H9 (cell line): ENCODE data around the gene CRYM. TPM values are rescaled to one million over a fixed set of nuclear protein-coding genes. Genes with fewer than 3 reads are reported as not detected.
A peak's percentile ranks its signal among the peaks of the same experiment; 100 is the strongest.

Source experiments
- DNase-seq: peaks from one replicate; pipeline ENCODE4 v3.0.0-alpha.2; 2017
- H2AFZ ChIP-seq: one replicate; pipeline ENCODE4 v1.6.1; 2013; ENCODE audit warnings: mild to moderate bottlenecking, low read length, control low read depth, moderate library complexity
- H2AK5ac ChIP-seq: 2 replicates; pipeline ENCODE4 v1.6.1; 2013; ENCODE audit warnings: low read length, control low read depth, mixed read lengths; ENCODE audit not compliant: insufficient read length
- H2BK120ac ChIP-seq: one replicate; pipeline ENCODE4 v1.6.1; 2013; ENCODE audit warnings: low read depth, mild to moderate bottlenecking, low read length, control low read depth, inconsistent platforms; ENCODE audit not compliant: poor library complexity, severe bottlenecking
- H2BK12ac ChIP-seq: 2 replicates; pipeline ENCODE4 v1.6.1; 2013; ENCODE audit warnings: low read length, control low read depth, mixed read lengths, low read depth; ENCODE audit not compliant: insufficient read length
- H2BK15ac ChIP-seq: 2 replicates; pipeline ENCODE4 v1.6.1; 2013; ENCODE audit warnings: low read depth, low read length, control low read depth
- H2BK20ac ChIP-seq: one replicate; pipeline ENCODE4 v1.6.1; 2013; ENCODE audit warnings: low read depth, mild to moderate bottlenecking, low read length, control low read depth, inconsistent platforms; ENCODE audit not compliant: poor library complexity, severe bottlenecking
- H2BK5ac ChIP-seq: 2 replicates; pipeline ENCODE4 v1.6.1; 2013; ENCODE audit warnings: low read length, control low read depth, mixed read lengths; ENCODE audit not compliant: insufficient read length
- H3K14ac ChIP-seq: 2 replicates; pipeline ENCODE4 v1.6.1; 2013; ENCODE audit warnings: low read length, control low read depth; ENCODE audit not compliant: insufficient read depth
- H3K18ac ChIP-seq: 2 replicates; pipeline ENCODE4 v1.6.1; 2013; ENCODE audit warnings: low read depth, mild to moderate bottlenecking, mixed read lengths, low read length, control low read depth; ENCODE audit not compliant: insufficient read length
- H3K23ac ChIP-seq: 2 replicates; pipeline ENCODE4 v1.6.1; 2013; ENCODE audit warnings: low read length, control low read depth, mixed read lengths, low read depth; ENCODE audit not compliant: insufficient read length
- H3K23me2 ChIP-seq: 2 replicates; pipeline ENCODE4 v1.6.1; 2013; ENCODE audit warnings: low read depth, mild to moderate bottlenecking, mixed read lengths, low read length, control low read depth; ENCODE audit not compliant: insufficient read length, poor library complexity, severe bottlenecking
- H3K27ac ChIP-seq: 2 replicates; pipeline ENCODE4 v1.5.1; 2013; ENCODE audit warnings: low read length, control low read depth, mixed read lengths, low read depth; ENCODE audit not compliant: insufficient read length
- H3K27me3 ChIP-seq: 2 replicates; pipeline ENCODE4 v1.6.1; 2013; ENCODE audit warnings: low read length, control low read depth, inconsistent platforms; ENCODE audit not compliant: insufficient read depth
- H3K4ac ChIP-seq: 2 replicates; pipeline ENCODE4 v1.6.1; 2013; ENCODE audit warnings: low read depth, mild to moderate bottlenecking, control low read depth, inconsistent platforms, low read length, moderate library complexity
- H3K4me1 ChIP-seq: 2 replicates; pipeline ENCODE4 v1.6.1; 2013; ENCODE audit warnings: low read length, control low read depth, inconsistent platforms; ENCODE audit not compliant: insufficient read depth
- H3K4me2 ChIP-seq: 2 replicates; pipeline ENCODE4 v1.6.1; 2013; ENCODE audit warnings: low read length, control low read depth, mixed read lengths; ENCODE audit not compliant: insufficient read length, insufficient read depth
- H3K56ac ChIP-seq: 2 replicates; pipeline ENCODE4 v1.6.1; 2013; ENCODE audit warnings: low read depth, mild to moderate bottlenecking, mixed read lengths, low read length, control low read depth; ENCODE audit not compliant: insufficient read length
- H3K79me1 ChIP-seq: 2 replicates; pipeline ENCODE4 v1.6.1; 2013; ENCODE audit warnings: low read depth, mild to moderate bottlenecking, moderate library complexity, low read length, control low read depth, inconsistent platforms; ENCODE audit not compliant: insufficient read depth, poor library complexity, severe bottlenecking
- H3K79me2 ChIP-seq: 2 replicates; pipeline ENCODE4 v1.6.1; 2013; ENCODE audit warnings: low read length, control low read depth, inconsistent platforms; ENCODE audit not compliant: insufficient read depth
- H3K9ac ChIP-seq: 2 replicates; pipeline ENCODE4 v1.6.1; 2013; ENCODE audit warnings: low read length, control low read depth, mixed read lengths; ENCODE audit not compliant: insufficient read length; ENCODE audit errors: extremely low read depth
- H3K9me3 ChIP-seq: one replicate; pipeline ENCODE4 v1.6.1; 2013; ENCODE audit warnings: low read depth, low read length, inconsistent platforms; ENCODE audit not compliant: control insufficient read depth
- H3T11ph ChIP-seq: one replicate; pipeline ENCODE4 v1.6.1; 2013; ENCODE audit warnings: mild to moderate bottlenecking, low read length, control low read depth, inconsistent platforms
- H4K20me1 ChIP-seq: one replicate; pipeline ENCODE4 v1.6.1; 2013; ENCODE audit not compliant: control insufficient read depth, insufficient read length, insufficient read depth
- H4K5ac ChIP-seq: 2 replicates; pipeline ENCODE4 v1.6.1; 2013; ENCODE audit warnings: low read depth, mild to moderate bottlenecking, mixed read lengths, low read length, control low read depth; ENCODE audit not compliant: insufficient read length
- H4K8ac ChIP-seq: replicated peaks from 2 replicates; pipeline ENCODE4 v1.6.1; 2013; ENCODE audit warnings: low read length, control low read depth, mixed read lengths, low read depth; ENCODE audit not compliant: insufficient read length
- H4K91ac ChIP-seq: 2 replicates; pipeline ENCODE4 v1.6.1; 2013; ENCODE audit warnings: low read depth, mild to moderate bottlenecking, moderate library complexity, mixed read lengths, low read length, control low read depth; ENCODE audit not compliant: insufficient read length
- H3K27ac Mint-ChIP-seq, 3 experiments: 2 replicates in 2 of 3; 3 replicates in 1 of 3; pipeline ENCODE4 v1.8.0; 2020 to 2021; ENCODE audit warnings: mixed read lengths in 3 of 3, mild to moderate bottlenecking in 1 of 3, moderate library complexity in 1 of 3
- H3K27me3 Mint-ChIP-seq: 2 replicates; pipeline ENCODE4 v1.8.0; 2021; ENCODE audit warnings: low read depth, mild to moderate bottlenecking, moderate library complexity, mixed read lengths
- H3K36me3 Mint-ChIP-seq, 3 experiments: 2 replicates in 2 of 3; 3 replicates in 1 of 3; pipeline ENCODE4 v1.8.0; 2020 to 2021; ENCODE audit warnings: low read depth in 3 of 3, mixed read lengths in 3 of 3; ENCODE audit not compliant: insufficient read depth in 1 of 3
- H3K4me1 Mint-ChIP-seq, 2 experiments: 2 replicates each; pipeline ENCODE4 v1.8.0; 2020; ENCODE audit warnings: mixed read lengths in 2 of 2
- H3K4me3 Mint-ChIP-seq, 2 experiments: 2 replicates in 1 of 2; 3 replicates in 1 of 2; pipeline ENCODE4 v1.8.0; 2020 to 2021; ENCODE audit warnings: mild to moderate bottlenecking in 2 of 2, mixed read lengths in 2 of 2, moderate library complexity in 1 of 2
- H3K9me3 Mint-ChIP-seq, 2 experiments: 2 replicates in 1 of 2; 3 replicates in 1 of 2; pipeline ENCODE4 v1.8.0; 2020; ENCODE audit warnings: mild to moderate bottlenecking in 2 of 2, mixed read lengths in 2 of 2, moderate library complexity in 1 of 2
- CTCF ChIP-seq: fragments of 200-600 bp; sonication (generic); conservative IDR thresholded peaks from 3 replicates; pipeline ENCODE4 v1.8.0; 2021; ENCODE audit warnings: antibody characterized with exemption, mild to moderate bottlenecking
- WGBS: extraction: QIAGEN DNeasy Blood & Tissue Kit; methylation state at CpG from one replicate; pipeline ENCODE4 v1.1.7; 2013; ENCODE audit warnings: missing lambda C conversion rate, low lambda C conversion rate, mixed read lengths; ENCODE audit not compliant: insufficient read length; ENCODE audit errors: extremely low coverage; 5-methylcytosine and 5-hydroxymethylcytosine counted together
- total RNA-seq: library from RNA; stranded (reverse); gene quantifications from 2 replicates; pipeline ENCODE4 v1.2.1, GENCODE V29; 2021

The CRYM gene
- total RNA-seq, 1 experiment from 2014 or later = 17.8 TPM

GRCh38 chr16:21284414-21284813 is 6.3 kb upstream of the CRYM start:
- Histone ChIP-seq H3K27me3 (no peaks in the 10 kb centered on the region), H3K79me2 (no peaks in the 10 kb centered on the region), H2BK5ac (no peak overlapping the region), H3K4ac (no peak overlapping the region), H2BK20ac (no peak overlapping the region), H3K56ac (no peak overlapping the region), H3K18ac (no peak overlapping the region), H2BK15ac (no peak overlapping the region), H4K5ac (no peak overlapping the region), H2BK120ac (no peak overlapping the region), H3K27ac (no peak overlapping the region), H3K79me1 (no peaks in the 10 kb centered on the region), H3K23me2 (peaks cover 2% of the 10 kb centered on the region), H3K4me2 (peak overlapping the region; percentile 89), H3K9ac (no peak overlapping the region), H2BK12ac (no peak overlapping the region), H2AFZ (no peak overlapping the region), H3K14ac (no peak overlapping the region), H2AK5ac (no peak overlapping the region), H3K23ac (no peak overlapping the region), H3K9me3 (no peaks in the 10 kb centered on the region), H4K8ac (no peak overlapping the region), H4K91ac (no peak overlapping the region), H3T11ph (no peak overlapping the region), H3K4me1 (peaks cover 5% of the 10 kb centered on the region), H4K20me1 (no peaks in the 10 kb centered on the region)
- Mint-ChIP-seq H3K36me3 (peaks cover 0 to 19% (median 0%) of the 10 kb centered on the region in 3 experiments; a peak in 2 of 7 replicates), H3K9me3 (peaks cover 13 to 16% of the 10 kb centered on the region in 2 experiments), H3K27ac (no peak overlapping the region), H3K4me1 (peaks cover 10 to 14% of the 10 kb centered on the region in 2 experiments), H3K27me3 (peaks cover 20% of the 10 kb centered on the region), H3K4me3 (peak overlapping the region; percentile 72 to 83)
- no peak for DNase-seq
- no peak for TF ChIP-seq CTCF
- no CpG with 5 or more reads among the region's 4 CpGs for WGBS
